ENCODE measurements around the gene CCSER1.

Gene CCSER1

GRCh38 chr4:90584051-90584450 lies 456.9 kb downstream of the CCSER1 start:
- Histone ChIP-seq H3K9me3 (ENCODE audit: insufficient read depth, low read depth, low read length) (no peaks in the 10 kb centered on the region), H3K27me3 (ENCODE audit: insufficient read depth, low read length, poor library complexity, severe bottlenecking) (no peaks in the 10 kb centered on the region), H3K9ac (ENCODE audit: low read depth, low read length, poor library complexity, severe bottlenecking) (no peak overlapping the region), H3F3A (ENCODE audit: low read depth) (no peaks in the 10 kb centered on the region), H3K4me2 (ENCODE audit: low read depth, low read length, poor library complexity, severe bottlenecking) (no peak overlapping the region), H2AFZ (ENCODE audit: low read length) (no peak overlapping the region), H3K36me3 (ENCODE audit: insufficient read depth, low read length) (no peaks in the 10 kb centered on the region), H3K79me2 (ENCODE audit: insufficient read depth, low read length) (no peaks in the 10 kb centered on the region), H3K4me1 (ENCODE audit: insufficient read depth, low read length, poor library complexity, severe bottlenecking) (no peaks in the 10 kb centered on the region), H3K4me3 (ENCODE audit: low read length, poor library complexity, severe bottlenecking) (no peak overlapping the region), H4K20me1 (ENCODE audit: insufficient read depth, low read length, poor library complexity, severe bottlenecking) (no peaks in the 10 kb centered on the region), H3K9me2 (replicated peaks; ENCODE audit: low read depth, low read length) (no peaks in the 10 kb centered on the region)
- no peak for TF ChIP-seq EZH2phosphoT487 (IDR thresholded peaks at IDR 0.05; ENCODE audit: borderline replicate concordance)
- TF ChIP-seq, protein P1, sequence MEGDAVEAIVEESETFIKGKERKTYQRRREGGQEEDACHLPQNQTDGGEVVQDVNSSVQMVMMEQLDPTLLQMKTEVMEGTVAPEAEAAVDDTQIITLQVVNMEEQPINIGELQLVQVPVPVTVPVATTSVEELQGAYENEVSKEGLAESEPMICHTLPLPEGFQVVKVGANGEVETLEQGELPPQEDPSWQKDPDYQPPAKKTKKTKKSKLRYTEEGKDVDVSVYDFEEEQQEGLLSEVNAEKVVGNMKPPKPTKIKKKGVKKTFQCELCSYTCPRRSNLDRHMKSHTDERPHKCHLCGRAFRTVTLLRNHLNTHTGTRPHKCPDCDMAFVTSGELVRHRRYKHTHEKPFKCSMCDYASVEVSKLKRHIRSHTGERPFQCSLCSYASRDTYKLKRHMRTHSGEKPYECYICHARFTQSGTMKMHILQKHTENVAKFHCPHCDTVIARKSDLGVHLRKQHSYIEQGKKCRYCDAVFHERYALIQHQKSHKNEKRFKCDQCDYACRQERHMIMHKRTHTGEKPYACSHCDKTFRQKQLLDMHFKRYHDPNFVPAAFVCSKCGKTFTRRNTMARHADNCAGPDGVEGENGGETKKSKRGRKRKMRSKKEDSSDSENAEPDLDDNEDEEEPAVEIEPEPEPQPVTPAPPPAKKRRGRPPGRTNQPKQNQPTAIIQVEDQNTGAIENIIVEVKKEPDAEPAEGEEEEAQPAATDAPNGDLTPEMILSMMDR (conservative IDR thresholded peaks at IDR 0.05; ENCODE audit: low read length), result no peak

- no peaks in the 10 kb centered on the region for H3K36me3 ChIP-seq (ENCODE audit: insufficient read depth, low read length)
- no peaks in the 10 kb centered on the region for H3K79me2 ChIP-seq (ENCODE audit: insufficient read depth, low read length)
- H3K4me1 ChIP-seq (ENCODE audit: insufficient read depth, low read length, poor library complexity, severe bottlenecking), result no peaks in the 10 kb centered on the region
- H3K9me2 ChIP-seq (replicated peaks; ENCODE audit: low read depth, low read length), result no peaks in the 10 kb centered on the region
- TF ChIP-seq, protein P1 (conservative IDR thresholded peaks at IDR 0.05; ENCODE audit: low read length), result no peak
- no peak for TF ChIP-seq EZH2phosphoT487 (IDR thresholded peaks at IDR 0.05; ENCODE audit: borderline replicate concordance)
- no peak overlapping the region for H3K9ac ChIP-seq (ENCODE audit: low read depth, low read length, poor library complexity, severe bottlenecking)
- H2AFZ ChIP-seq (ENCODE audit: low read length), result no peak overlapping the region
- H4K20me1 ChIP-seq (ENCODE audit: insufficient read depth, low read length, poor library complexity, severe bottlenecking), result no peaks in the 10 kb centered on the region
- H3K27me3 ChIP-seq (ENCODE audit: insufficient read depth, low read length, poor library complexity, severe bottlenecking), result no peaks in the 10 kb centered on the region
- no peaks in the 10 kb centered on the region for H3K9me3 ChIP-seq (ENCODE audit: insufficient read depth, low read depth, low read length)
- H3K4me2 ChIP-seq (ENCODE audit: low read depth, low read length, poor library complexity, severe bottlenecking), result no peak overlapping the region
- H3F3A ChIP-seq (ENCODE audit: low read depth), result no peaks in the 10 kb centered on the region
- no peak overlapping the region for H3K4me3 ChIP-seq (ENCODE audit: low read length, poor library complexity, severe bottlenecking)
Observed at GRCh38 chr4:90585961-90586360, 458.8 kb downstream of the CCSER1 start.

- H3K4me3 ChIP-seq (ENCODE audit: low read length, poor library complexity, severe bottlenecking), result no peak overlapping the region
- no peaks in the 10 kb centered on the region for H3K36me3 ChIP-seq (ENCODE audit: insufficient read depth, low read length)
- H3K9me3 ChIP-seq (ENCODE audit: insufficient read depth, low read depth, low read length), result no peaks in the 10 kb centered on the region
- H3K27me3 ChIP-seq (ENCODE audit: insufficient read depth, low read length, poor library complexity, severe bottlenecking), result no peaks in the 10 kb centered on the region
- H2AFZ ChIP-seq (ENCODE audit: low read length), result no peak overlapping the region
- no peak overlapping the region for H3K4me2 ChIP-seq (ENCODE audit: low read depth, low read length, poor library complexity, severe bottlenecking)
- TF ChIP-seq EZH2phosphoT487 (IDR thresholded peaks at IDR 0.05; ENCODE audit: borderline replicate concordance), result no peak
- TF ChIP-seq, protein P1 (conservative IDR thresholded peaks at IDR 0.05; ENCODE audit: low read length), result no peak
- H4K20me1 ChIP-seq (ENCODE audit: insufficient read depth, low read length, poor library complexity, severe bottlenecking), result no peaks in the 10 kb centered on the region
- no peaks in the 10 kb centered on the region for H3K9me2 ChIP-seq (replicated peaks; ENCODE audit: low read depth, low read length)
- no peaks in the 10 kb centered on the region for H3F3A ChIP-seq (ENCODE audit: low read depth)
- no peak overlapping the region for H3K9ac ChIP-seq (ENCODE audit: low read depth, low read length, poor library complexity, severe bottlenecking)
- H3K4me1 ChIP-seq (ENCODE audit: insufficient read depth, low read length, poor library complexity, severe bottlenecking), result no peaks in the 10 kb centered on the region
- no peaks in the 10 kb centered on the region for H3K79me2 ChIP-seq (ENCODE audit: insufficient read depth, low read length)
Observed at GRCh38 chr4:90586799-90587198, 459.6 kb downstream of the CCSER1 start.

Data from Loucy (cell line).